Liver (tissue), 9 donors: ENCODE results near the gene HES5. TPM values are rescaled to one million over a fixed set of nuclear protein-coding genes. Genes with fewer than 3 reads are reported as not detected.

Experiments used
- DNase-seq: peaks from one replicate; pipeline ENCODE4 v3.0.0-alpha.2; 2017; ENCODE audit warnings: low spot score
- H3K27ac ChIP-seq, 2 donors: one replicate each; pipeline ENCODE4 v1.7.0; 2013; ENCODE audit warnings: inconsistent platforms in 2 of 2, low read length in 2 of 2, control low read depth in 1 of 2, low read depth in 1 of 2, mild to moderate bottlenecking in 1 of 2
- H3K27me3 ChIP-seq, 4 donors: one replicate each; pipeline versions ENCODE4 v1.6.1 to v1.7.0; 2013; ENCODE audit warnings: low read length in 3 of 4, inconsistent platforms in 1 of 4, mild to moderate bottlenecking in 1 of 4, moderate library complexity in 1 of 4; ENCODE audit not compliant: control insufficient read depth in 4 of 4, insufficient read depth in 4 of 4
- H3K36me3 ChIP-seq, 4 donors: one replicate each; pipeline versions ENCODE4 v1.6.1 to v1.7.0; 2013; ENCODE audit warnings: low read length in 3 of 4, mild to moderate bottlenecking in 3 of 4, low read depth in 1 of 4, moderate library complexity in 1 of 4; ENCODE audit not compliant: control insufficient read depth in 4 of 4, insufficient read depth in 3 of 4
- H3K4me1 ChIP-seq, 4 donors: one replicate each; pipeline versions ENCODE4 v1.6.1 to v1.7.0; 2013; ENCODE audit warnings: low read length in 3 of 4, mild to moderate bottlenecking in 3 of 4, moderate library complexity in 1 of 4; ENCODE audit not compliant: control insufficient read depth in 4 of 4, insufficient read depth in 4 of 4
- H3K4me3 ChIP-seq, 3 donors: one replicate each; pipeline versions ENCODE4 v1.6.1 to v1.7.0; 2013; ENCODE audit warnings: low read length in 3 of 3, control low read depth in 1 of 3, low read depth in 1 of 3, mild to moderate bottlenecking in 1 of 3
- H3K9ac ChIP-seq, 2 donors: one replicate each; pipeline ENCODE4 v1.7.0; 2013; ENCODE audit warnings: low read length in 2 of 2, mild to moderate bottlenecking in 2 of 2, moderate library complexity in 2 of 2, control low read depth in 1 of 2, low read depth in 1 of 2
- H3K9me3 ChIP-seq, 4 donors: one replicate each; pipeline versions ENCODE4 v1.6.1 to v1.7.0; 2013; ENCODE audit warnings: low read length in 3 of 4; ENCODE audit not compliant: control insufficient read depth in 4 of 4
- ATF3 ChIP-seq: IDR thresholded peaks from 2 replicates; pipeline ENCODE4 v1.6.1; 2016; ENCODE audit warnings: antibody characterized with exemption
- EGR1 ChIP-seq, 2 donors: IDR thresholded peaks; 2 replicates each; pipeline ENCODE4 v1.6.1; 2016 to 2018; ENCODE audit warnings: antibody characterized with exemption in 2 of 2, low read depth in 2 of 2
- FOXA1 ChIP-seq: IDR thresholded peaks from 2 replicates; pipeline ENCODE4 v1.6.1; 2016; ENCODE audit warnings: antibody characterized with exemption
- FOXA2 ChIP-seq: IDR thresholded peaks from 2 replicates; pipeline ENCODE4 v1.6.1; 2016; ENCODE audit warnings: antibody characterized with exemption
- GABPA ChIP-seq, 2 donors: IDR thresholded peaks in 1 of 2; conservative IDR thresholded peaks in 1 of 2; 2 replicates each; pipeline ENCODE4 v1.6.1; 2016; ENCODE audit warnings: antibody characterized with exemption in 2 of 2, mild to moderate bottlenecking in 1 of 2, moderate library complexity in 1 of 2
- HNF4A ChIP-seq, 2 donors: conservative IDR thresholded peaks; 2 replicates each; pipeline ENCODE4 v1.6.1; 2016; ENCODE audit warnings: antibody characterized with exemption in 2 of 2, mild to moderate bottlenecking in 2 of 2
- HNF4G ChIP-seq: IDR thresholded peaks from 2 replicates; pipeline ENCODE4 v1.6.1; 2016; ENCODE audit warnings: antibody characterized with exemption
- JUND ChIP-seq, 2 donors: IDR thresholded peaks; 2 replicates each; pipeline ENCODE4 v1.6.1; 2016; ENCODE audit warnings: antibody characterized with exemption in 2 of 2
- NR2F2 ChIP-seq: IDR thresholded peaks from 2 replicates; pipeline ENCODE4 v1.6.1; 2016; ENCODE audit warnings: antibody characterized with exemption
- RAD21 ChIP-seq, 2 donors: IDR thresholded peaks; 2 replicates each; pipeline ENCODE4 v1.6.1; 2016; ENCODE audit warnings: antibody characterized with exemption in 2 of 2, mild to moderate bottlenecking in 2 of 2
- RXRA ChIP-seq, 2 donors: IDR thresholded peaks; 2 replicates each; pipeline ENCODE4 v1.6.1; 2017 to 2018; ENCODE audit warnings: antibody characterized with exemption in 2 of 2, mild to moderate bottlenecking in 1 of 2
- SP1 ChIP-seq: IDR thresholded peaks from 2 replicates; pipeline ENCODE4 v1.6.1; 2018; ENCODE audit warnings: antibody characterized with exemption, mild to moderate bottlenecking
- TAF1 ChIP-seq: conservative IDR thresholded peaks from 2 replicates; pipeline ENCODE4 v1.6.1; 2016; ENCODE audit warnings: antibody characterized with exemption, mild to moderate bottlenecking
- YY1 ChIP-seq: IDR thresholded peaks from 2 replicates; pipeline ENCODE4 v1.6.1; 2016; ENCODE audit warnings: antibody characterized with exemption, mild to moderate bottlenecking
- ZBTB33 ChIP-seq: IDR thresholded peaks from 2 replicates; pipeline ENCODE4 v1.6.1; 2016; ENCODE audit warnings: antibody characterized with exemption
- WGBS: extraction: QIAGEN DNeasy Blood & Tissue Kit; methylation state at CpG from one replicate; pipeline ENCODE4 v1.1.7; 2013; 5-methylcytosine and 5-hydroxymethylcytosine counted together
- polyA plus RNA-seq, 2 donors: library from polyadenylated mRNA; stranded (reverse) in 1 of 2; unstranded in 1 of 2; fragments of 200-250 nt in 1 of 2; fragments of >200 nt in 1 of 2; fragmentation: Nextera tagmentation in 1 of 2; extraction: Ambion mirVana in 1 of 2; gene quantifications; one replicate each; pipeline versions ENCODE4 v1.2.1 to v1.2.3, GENCODE V29; 2013 to 2015
- total RNA-seq, 2 donors: library from RNA; depleted of rRNA; stranded (reverse); fragments of >200 nt; gene quantifications; one replicate each; pipeline ENCODE4 v1.2.3, GENCODE V29; 2014
- TF ChIP-seq, protein P1 (sequence below): fragments of 150-350 bp; IDR thresholded peaks from 2 replicates; pipeline ENCODE4 v1.5.1; 2017; ENCODE audit warnings: improper control_type of control experiment, low read depth, low read length; ENCODE audit not compliant: missing input control
- TF ChIP-seq, protein P2 (sequence below): IDR thresholded peaks from 2 replicates; pipeline ENCODE4 v1.6.1; 2016; ENCODE audit warnings: antibody characterized with exemption, mild to moderate bottlenecking
- TF ChIP-seq, protein P3 (sequence below): IDR thresholded peaks from 2 replicates; pipeline ENCODE4 v1.6.1; 2016; ENCODE audit warnings: antibody characterized with exemption
- donor health status: healthy.
- donor health status: healthy.
- donor health status: healthy.
- donor health status: healthy.
- donor health status: healthy.

The HES5 gene
- total and polyA plus RNA-seq, 4 donors = 0.08 to 0.93 TPM; not detected in 2

DNA sequence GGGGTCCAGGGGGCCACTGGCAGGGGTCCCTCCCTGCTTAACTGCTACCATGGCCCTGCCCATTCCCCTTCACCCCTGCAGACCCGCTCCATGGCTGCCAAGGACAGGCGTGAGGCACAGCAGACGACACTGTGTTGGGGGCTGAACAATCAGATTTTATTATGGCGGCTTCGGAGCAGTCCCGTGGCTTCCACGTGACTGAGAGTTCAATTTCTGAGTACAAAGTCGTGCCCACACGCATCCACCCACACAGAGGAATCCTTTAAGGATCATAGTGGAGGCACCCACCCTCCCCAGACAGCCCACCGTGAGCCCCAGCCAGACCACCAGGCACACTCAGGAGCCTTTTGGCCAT is 1.5 kb downstream of the HES5 start:
- Histone ChIP-seq H3K4me1 (peaks cover 46 to 63% (median 55%) of the 10 kb centered on the region in 4 donors), H3K4me3 (no peak overlapping the region), H3K27ac (peak overlapping the region; percentile 87 to 95), H3K27me3 (no peaks in the 10 kb centered on the region), H3K9me3 (no peaks in the 10 kb centered on the region), H3K36me3 (no peaks in the 10 kb centered on the region), H3K9ac (no peak overlapping the region)
- 30% methylated on average over 10 of the region's 10 CpGs for WGBS
- DNase-seq = no peak
- TF ChIP-seq GABPA (IDR thresholded peaks at IDR 0.05 in 1 of 2, conservative IDR thresholded peaks at IDR 0.05 in 1 of 2) = no peak
- TF ChIP-seq, protein P1, sequence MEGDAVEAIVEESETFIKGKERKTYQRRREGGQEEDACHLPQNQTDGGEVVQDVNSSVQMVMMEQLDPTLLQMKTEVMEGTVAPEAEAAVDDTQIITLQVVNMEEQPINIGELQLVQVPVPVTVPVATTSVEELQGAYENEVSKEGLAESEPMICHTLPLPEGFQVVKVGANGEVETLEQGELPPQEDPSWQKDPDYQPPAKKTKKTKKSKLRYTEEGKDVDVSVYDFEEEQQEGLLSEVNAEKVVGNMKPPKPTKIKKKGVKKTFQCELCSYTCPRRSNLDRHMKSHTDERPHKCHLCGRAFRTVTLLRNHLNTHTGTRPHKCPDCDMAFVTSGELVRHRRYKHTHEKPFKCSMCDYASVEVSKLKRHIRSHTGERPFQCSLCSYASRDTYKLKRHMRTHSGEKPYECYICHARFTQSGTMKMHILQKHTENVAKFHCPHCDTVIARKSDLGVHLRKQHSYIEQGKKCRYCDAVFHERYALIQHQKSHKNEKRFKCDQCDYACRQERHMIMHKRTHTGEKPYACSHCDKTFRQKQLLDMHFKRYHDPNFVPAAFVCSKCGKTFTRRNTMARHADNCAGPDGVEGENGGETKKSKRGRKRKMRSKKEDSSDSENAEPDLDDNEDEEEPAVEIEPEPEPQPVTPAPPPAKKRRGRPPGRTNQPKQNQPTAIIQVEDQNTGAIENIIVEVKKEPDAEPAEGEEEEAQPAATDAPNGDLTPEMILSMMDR = peak; percentile 2

DNA sequence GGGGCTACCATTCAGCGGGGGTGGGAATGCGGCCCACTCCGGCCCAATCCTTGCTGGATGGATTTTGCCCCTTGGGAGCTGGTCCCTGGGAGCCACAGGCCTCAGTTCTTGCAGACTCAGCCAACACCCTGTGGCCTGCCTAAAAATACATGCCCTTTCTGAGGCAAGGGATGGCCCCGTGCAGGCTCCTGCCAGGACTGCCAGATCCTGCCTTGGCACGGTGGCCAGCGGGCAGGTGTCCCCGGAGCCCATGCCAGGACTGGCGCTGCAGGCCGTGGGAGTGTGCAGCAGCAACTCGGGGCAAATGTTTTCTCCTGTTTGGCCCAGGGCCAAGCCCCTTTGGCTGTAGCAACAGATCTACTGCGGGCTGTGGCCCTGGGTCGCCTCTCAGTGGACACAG is 2.0 kb downstream of the HES5 start:
- H3K9ac ChIP-seq = no peak overlapping the region
- peaks cover 49 to 68% (median 60%) of the 10 kb centered on the region in 4 donors for H3K4me1 ChIP-seq
- peak overlapping the region; percentile 87 to 95 for H3K27ac ChIP-seq
- H3K9me3 ChIP-seq = no peaks in the 10 kb centered on the region
- H3K36me3 ChIP-seq = no peaks in the 10 kb centered on the region
- H3K4me3 ChIP-seq = no peak overlapping the region
- DNase-seq = no peak
- WGBS = 33% methylated on average over 12 of the region's 12 CpGs
- H3K27me3 ChIP-seq = no peaks in the 10 kb centered on the region
- TF ChIP-seq FOXA1 (no peak), ATF3 (no peak), ZBTB33 (no peak), YY1 (no peak), HNF4G (no peak), NR2F2 (peak; percentile 66), SP1 (peak; percentile 62), GABPA (IDR thresholded peaks at IDR 0.05 in 1 of 2, conservative IDR thresholded peaks at IDR 0.05 in 1 of 2) (no peak), EGR1 (IDR thresholded peaks at IDR 0.05; ENCODE audit: low read depth in 2 of 2) (peak in 1 of 2 donors; percentile 65), TAF1 (no peak), JUND (IDR thresholded peaks at IDR 0.05) (no peak), RAD21 (IDR thresholded peaks at IDR 0.05) (peak; percentile 24 to 40), HNF4A (conservative IDR thresholded peaks at IDR 0.05) (peak; percentile 58 to 77), FOXA2 (no peak), RXRA (IDR thresholded peaks at IDR 0.05) (peak; percentile 70 to 72)
- TF ChIP-seq, protein P2, sequence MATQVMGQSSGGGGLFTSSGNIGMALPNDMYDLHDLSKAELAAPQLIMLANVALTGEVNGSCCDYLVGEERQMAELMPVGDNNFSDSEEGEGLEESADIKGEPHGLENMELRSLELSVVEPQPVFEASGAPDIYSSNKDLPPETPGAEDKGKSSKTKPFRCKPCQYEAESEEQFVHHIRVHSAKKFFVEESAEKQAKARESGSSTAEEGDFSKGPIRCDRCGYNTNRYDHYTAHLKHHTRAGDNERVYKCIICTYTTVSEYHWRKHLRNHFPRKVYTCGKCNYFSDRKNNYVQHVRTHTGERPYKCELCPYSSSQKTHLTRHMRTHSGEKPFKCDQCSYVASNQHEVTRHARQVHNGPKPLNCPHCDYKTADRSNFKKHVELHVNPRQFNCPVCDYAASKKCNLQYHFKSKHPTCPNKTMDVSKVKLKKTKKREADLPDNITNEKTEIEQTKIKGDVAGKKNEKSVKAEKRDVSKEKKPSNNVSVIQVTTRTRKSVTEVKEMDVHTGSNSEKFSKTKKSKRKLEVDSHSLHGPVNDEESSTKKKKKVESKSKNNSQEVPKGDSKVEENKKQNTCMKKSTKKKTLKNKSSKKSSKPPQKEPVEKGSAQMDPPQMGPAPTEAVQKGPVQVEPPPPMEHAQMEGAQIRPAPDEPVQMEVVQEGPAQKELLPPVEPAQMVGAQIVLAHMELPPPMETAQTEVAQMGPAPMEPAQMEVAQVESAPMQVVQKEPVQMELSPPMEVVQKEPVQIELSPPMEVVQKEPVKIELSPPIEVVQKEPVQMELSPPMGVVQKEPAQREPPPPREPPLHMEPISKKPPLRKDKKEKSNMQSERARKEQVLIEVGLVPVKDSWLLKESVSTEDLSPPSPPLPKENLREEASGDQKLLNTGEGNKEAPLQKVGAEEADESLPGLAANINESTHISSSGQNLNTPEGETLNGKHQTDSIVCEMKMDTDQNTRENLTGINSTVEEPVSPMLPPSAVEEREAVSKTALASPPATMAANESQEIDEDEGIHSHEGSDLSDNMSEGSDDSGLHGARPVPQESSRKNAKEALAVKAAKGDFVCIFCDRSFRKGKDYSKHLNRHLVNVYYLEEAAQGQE = peak; percentile 46
- TF ChIP-seq, protein P1 = no peak
- TF ChIP-seq, protein P3, sequence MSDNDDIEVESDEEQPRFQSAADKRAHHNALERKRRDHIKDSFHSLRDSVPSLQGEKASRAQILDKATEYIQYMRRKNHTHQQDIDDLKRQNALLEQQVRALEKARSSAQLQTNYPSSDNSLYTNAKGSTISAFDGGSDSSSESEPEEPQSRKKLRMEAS = peak; percentile 62
